GM12873 (cell line): ENCODE data around the gene RTTN.

Source experiments
- CTCF ChIP-seq: IDR thresholded peaks from 2 replicates; pipeline ENCODE4 v1.5.1; 2012; ENCODE audit warnings: low read depth, mild to moderate bottlenecking, moderate library complexity, low read length, control low read depth; ENCODE audit not compliant: insufficient read depth; ENCODE audit errors: missing control alignments

RTTN gene

GRCh38 chr18:70197026-70197425, 8.5 kb downstream of the RTTN start:
- no peak for TF ChIP-seq CTCF

DNA sequence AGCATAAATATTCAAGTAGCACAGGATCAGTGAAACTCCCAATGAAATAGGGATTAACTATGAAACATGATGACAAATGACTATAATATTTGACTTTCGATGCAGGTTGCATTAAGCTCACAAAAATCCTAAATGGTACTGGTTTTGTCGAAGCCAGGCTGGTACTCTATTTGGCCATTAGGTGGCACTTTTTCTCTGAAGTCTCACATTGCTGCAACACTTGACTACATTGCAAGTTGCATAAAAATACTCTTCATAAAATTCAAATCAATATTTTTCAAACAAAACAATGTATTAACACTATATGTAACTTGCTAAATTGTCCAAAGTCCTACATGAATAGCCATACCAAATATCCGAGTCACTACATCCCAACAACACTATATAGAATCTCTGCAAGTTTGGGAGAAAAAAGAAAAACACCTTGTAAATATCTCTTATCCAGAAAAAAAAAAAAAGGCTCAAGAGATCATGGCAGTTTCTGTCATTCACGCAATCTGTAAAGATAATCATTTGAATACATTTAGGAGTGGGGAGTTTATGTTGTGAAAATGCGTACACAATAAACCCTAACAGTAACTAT, 9.5 kb downstream of the RTTN start:
- TF ChIP-seq CTCF, result peak; percentile 74

- TF ChIP-seq CTCF, result no peak
Measured at GRCh38 chr18:70195014-70195614, 10.4 kb downstream of the RTTN start.

DNA sequence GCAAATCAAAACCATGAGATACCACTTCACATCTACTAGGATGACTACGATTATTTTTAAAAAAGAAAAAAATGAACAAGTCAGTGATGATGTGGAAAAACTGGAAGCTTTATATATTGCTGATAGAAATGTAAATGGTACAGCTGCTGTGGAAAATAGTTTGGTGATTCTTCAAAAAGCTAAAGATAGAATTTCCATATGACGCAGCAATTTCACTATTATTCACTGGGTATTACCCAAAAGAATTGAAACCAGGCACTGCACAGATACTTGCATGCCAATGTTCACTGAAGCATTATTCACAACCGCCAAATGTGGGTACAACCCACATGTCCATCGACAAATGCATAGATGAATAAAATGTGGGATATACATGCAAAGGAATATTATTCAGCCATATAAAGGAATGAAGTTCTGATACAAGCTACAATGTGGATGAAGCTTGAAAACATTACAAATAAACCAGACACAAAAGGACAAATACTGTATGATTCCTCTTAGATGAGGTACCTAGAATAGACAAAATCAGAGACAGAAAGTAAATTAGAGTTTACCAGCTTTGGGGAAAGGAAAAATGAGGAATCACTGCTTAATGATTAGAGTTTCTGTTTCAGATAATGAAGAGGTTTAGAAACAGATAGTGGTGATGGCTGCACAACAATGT, 11.1 kb downstream of the RTTN start:
- no peak for TF ChIP-seq CTCF

DNA sequence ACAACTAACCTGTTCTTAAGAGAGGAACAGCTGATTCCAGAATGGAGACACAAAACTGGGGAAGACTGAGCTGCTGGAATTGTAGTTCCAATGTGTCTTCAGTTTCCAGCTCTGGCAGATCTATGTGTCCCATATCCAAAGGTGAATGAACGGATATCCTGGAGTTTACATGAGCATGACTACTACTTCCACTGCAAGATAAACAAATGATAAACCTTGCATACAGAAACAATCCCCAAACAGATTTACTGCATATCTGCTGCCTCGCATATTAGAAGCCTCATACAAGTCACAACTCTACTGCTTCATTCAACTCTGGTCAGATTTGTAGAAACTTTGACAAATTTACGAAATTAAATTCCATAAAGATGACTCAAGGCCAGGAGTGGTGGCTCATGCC, 15.0 kb downstream of the RTTN start:
- no peak for TF ChIP-seq CTCF

DNA sequence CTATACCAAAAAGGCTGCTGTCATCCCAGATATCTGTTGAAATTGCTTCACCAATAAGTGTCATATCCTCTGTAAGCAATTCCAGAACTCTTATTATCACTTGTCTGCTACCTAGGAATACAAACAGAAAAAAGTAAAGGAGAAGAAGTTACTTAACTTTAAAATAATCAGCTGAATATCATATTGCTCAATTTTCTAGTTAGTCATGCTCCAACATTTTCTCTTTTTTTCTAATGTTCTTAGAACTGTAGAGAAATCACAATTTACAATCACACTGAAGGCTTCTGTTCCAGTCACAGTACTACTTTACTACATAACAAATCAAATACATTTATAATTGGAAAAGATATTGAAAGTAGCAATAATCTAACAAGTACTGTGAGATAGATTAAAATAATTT, 17.4 kb downstream of the RTTN start:
- TF ChIP-seq CTCF, result no peak

DNA sequence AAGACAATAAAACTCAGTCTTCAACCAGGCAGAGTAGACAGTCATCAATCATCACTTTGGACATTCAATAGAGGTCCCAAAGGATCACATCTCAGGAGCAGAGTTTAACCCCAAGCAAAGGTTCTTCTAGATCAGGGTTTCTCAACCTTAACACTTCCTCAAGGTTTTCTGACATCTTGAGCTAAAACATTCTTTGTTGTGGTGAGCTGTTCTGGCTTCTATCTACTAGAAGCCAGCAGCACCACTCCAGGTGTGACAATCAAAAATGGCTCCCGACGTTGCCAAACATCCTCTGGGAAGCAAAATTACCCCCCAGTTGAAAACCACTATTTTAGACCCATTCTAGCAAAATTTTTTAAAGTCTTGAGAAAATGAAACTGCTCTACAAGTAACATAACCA, 22.0 kb downstream of the RTTN start:
- TF ChIP-seq CTCF, result no peak
